Activated naive CD8-positive, alpha-beta T cell (primary cell): ENCODE data around the gene EXO5.
A peak's percentile ranks its signal among the peaks of the same experiment; 100 is the strongest.
"Not testable (repeated sequence)": the region's sequence is repeated elsewhere in the genome, so short reads cannot be mapped to it uniquely, and the experiment has no call there.

ENCODE experiments used
- H3K27ac Mint-ChIP-seq: one replicate; pipeline ENCODE4 v1.8.0; 2021; ENCODE audit warnings: mixed read lengths
- H3K27me3 Mint-ChIP-seq: one replicate; pipeline ENCODE4 v1.8.0; 2021; ENCODE audit warnings: mixed read lengths
- H3K36me3 Mint-ChIP-seq: one replicate; pipeline ENCODE4 v1.8.0; 2021; ENCODE audit warnings: mixed read lengths
- H3K4me1 Mint-ChIP-seq: one replicate; pipeline ENCODE4 v1.8.0; 2021; ENCODE audit warnings: low read depth, mixed read lengths
- H3K4me3 Mint-ChIP-seq: one replicate; pipeline ENCODE4 v1.8.0; 2021; ENCODE audit warnings: mild to moderate bottlenecking, mixed read lengths
- H3K9me3 Mint-ChIP-seq: one replicate; pipeline ENCODE4 v1.8.0; 2021; ENCODE audit warnings: low read depth, mixed read lengths

Gene EXO5

GRCh38 chr1:40508375-40509341 lies at the start of gene EXO5:
TSS of gene EXO5 (plus strand) at chr1:40508767. CDS start at chr1:40514545, 5,778 bp downstream.
- peaks cover 14% of the 10 kb centered on the region for H3K4me1 Mint-ChIP-seq
- H3K9me3 Mint-ChIP-seq = peaks cover 24% of the 10 kb centered on the region
- H3K4me3 Mint-ChIP-seq = peak within 1 kb of the TSS; percentile 85
- peak within 1 kb of the TSS; percentile 83 for H3K27ac Mint-ChIP-seq
- H3K36me3 Mint-ChIP-seq = peaks cover 37% of the 10 kb centered on the region
- H3K27me3 Mint-ChIP-seq = no peaks in the 10 kb centered on the region

GRCh38 chr1:40462956-40463590 lies 45.5 kb upstream of the EXO5 start:
- H3K27ac Mint-ChIP-seq = no peak overlapping the region
- H3K4me3 Mint-ChIP-seq = no peak overlapping the region
- no peaks in the 10 kb centered on the region for H3K4me1 Mint-ChIP-seq
- H3K27me3 Mint-ChIP-seq = no peaks in the 10 kb centered on the region
- peaks cover 48% of the 10 kb centered on the region for H3K9me3 Mint-ChIP-seq
- H3K36me3 Mint-ChIP-seq = peaks cover 64% of the 10 kb centered on the region

- H3K4me3 Mint-ChIP-seq = no peak overlapping the region
- peaks cover 41% of the 10 kb centered on the region for H3K36me3 Mint-ChIP-seq
- H3K27ac Mint-ChIP-seq = no peak overlapping the region
- no peaks in the 10 kb centered on the region for H3K4me1 Mint-ChIP-seq
- no peaks in the 10 kb centered on the region for H3K27me3 Mint-ChIP-seq
- H3K9me3 Mint-ChIP-seq = peaks cover 43% of the 10 kb centered on the region
These were observed 39.2 kb upstream of the EXO5 start for GRCh38 chr1:40469327-40469726.

GRCh38 chr1:40475268-40475667 lies 33.3 kb upstream of the EXO5 start:
- H3K27me3 Mint-ChIP-seq = no peaks in the 10 kb centered on the region
- peaks cover 31% of the 10 kb centered on the region for H3K9me3 Mint-ChIP-seq
- H3K27ac Mint-ChIP-seq = no peak overlapping the region
- H3K36me3 Mint-ChIP-seq = peaks cover 18% of the 10 kb centered on the region
- no peak overlapping the region for H3K4me3 Mint-ChIP-seq
- H3K4me1 Mint-ChIP-seq = peaks cover 27% of the 10 kb centered on the region

- H3K4me3 Mint-ChIP-seq = peak within 1 kb of the TSS; percentile 91
- peaks cover 25% of the 10 kb centered on the region for H3K9me3 Mint-ChIP-seq
- peaks cover 23% of the 10 kb centered on the region for H3K36me3 Mint-ChIP-seq
- peaks cover 27% of the 10 kb centered on the region for H3K4me1 Mint-ChIP-seq
- no peaks in the 10 kb centered on the region for H3K27me3 Mint-ChIP-seq
- H3K27ac Mint-ChIP-seq = peak within 1 kb of the TSS; percentile 83
These were observed 31.5 kb upstream of the EXO5 start, which contains the start of gene ZFP69 for GRCh38 chr1:40476924-40477677. TSS of gene ZFP69 (plus strand) at chr1:40477290. CDS start at chr1:40479362, 2,072 bp downstream.

- Mint-ChIP-seq H3K27ac (peak overlapping the region; percentile 69), H3K36me3 (peaks cover 26% of the 10 kb centered on the region), H3K27me3 (no peaks in the 10 kb centered on the region), H3K4me1 (peaks cover 27% of the 10 kb centered on the region), H3K4me3 (peak overlapping the region; percentile 88), H3K9me3 (peaks cover 28% of the 10 kb centered on the region)
These were observed 30.9 kb upstream of the EXO5 start for GRCh38 chr1:40477678-40478053.

- Mint-ChIP-seq H3K9me3 (peaks cover 25% of the 10 kb centered on the region), H3K36me3 (peaks cover 29% of the 10 kb centered on the region), H3K27me3 (no peaks in the 10 kb centered on the region), H3K4me3 (peak overlapping the region; percentile 88), H3K4me1 (peaks cover 27% of the 10 kb centered on the region), H3K27ac (no peak overlapping the region)
These were observed 30.3 kb upstream of the EXO5 start for GRCh38 chr1:40478276-40478675.

GRCh38 chr1:40479156-40479555 lies 29.4 kb upstream of the EXO5 start:
- H3K36me3 Mint-ChIP-seq = peaks cover 33% of the 10 kb centered on the region
- H3K9me3 Mint-ChIP-seq = peaks cover 21% of the 10 kb centered on the region
- H3K27me3 Mint-ChIP-seq = no peaks in the 10 kb centered on the region
- peaks cover 27% of the 10 kb centered on the region for H3K4me1 Mint-ChIP-seq
- no peak overlapping the region for H3K27ac Mint-ChIP-seq
- H3K4me3 Mint-ChIP-seq = peak overlapping the region; percentile 55

GRCh38 chr1:40495315-40495903 lies 13.2 kb upstream of the EXO5 start:
- H3K4me3 Mint-ChIP-seq = no peak overlapping the region
- no peak overlapping the region for H3K27ac Mint-ChIP-seq
- H3K9me3 Mint-ChIP-seq = peaks cover 43% of the 10 kb centered on the region
- H3K36me3 Mint-ChIP-seq = peaks cover 62% of the 10 kb centered on the region
- H3K4me1 Mint-ChIP-seq = no peaks in the 10 kb centered on the region
- H3K27me3 Mint-ChIP-seq = no peaks in the 10 kb centered on the region

GRCh38 chr1:40502651-40503050 lies 5.9 kb upstream of the EXO5 start:
- not testable (repeated sequence) for H3K4me3 Mint-ChIP-seq

GRCh38 chr1:40507973-40508372 lies 594 bp upstream of the EXO5 start:
- H3K27me3 Mint-ChIP-seq = no peaks in the 10 kb centered on the region
- H3K36me3 Mint-ChIP-seq = peaks cover 40% of the 10 kb centered on the region
- H3K4me1 Mint-ChIP-seq = peaks cover 14% of the 10 kb centered on the region
- peak overlapping the region; percentile 83 for H3K27ac Mint-ChIP-seq
- H3K9me3 Mint-ChIP-seq = peaks cover 26% of the 10 kb centered on the region
- peak overlapping the region; percentile 85 for H3K4me3 Mint-ChIP-seq

More at GRCh38 chr1:40502651-40503050, 5.9 kb upstream of the EXO5 start:
- H3K4me1 Mint-ChIP-seq, H3K27ac Mint-ChIP-seq, H3K27me3 Mint-ChIP-seq: not testable (repeated sequence)
- Mint-ChIP-seq H3K9me3 (peaks cover 20% of the 10 kb centered on the region), H3K36me3 (peaks cover 50% of the 10 kb centered on the region)

GRCh38 chr1:40519517-40519916 lies 10.9 kb downstream of the EXO5 start:
- peaks cover 27% of the 10 kb centered on the region for H3K36me3 Mint-ChIP-seq
- peaks cover 16% of the 10 kb centered on the region for H3K9me3 Mint-ChIP-seq
- H3K27ac Mint-ChIP-seq = no peak overlapping the region
- H3K4me1 Mint-ChIP-seq = no peaks in the 10 kb centered on the region
- H3K4me3 Mint-ChIP-seq = no peak overlapping the region
- H3K27me3 Mint-ChIP-seq = peaks cover 2% of the 10 kb centered on the region

GRCh38 chr1:40530735-40531380 lies 22.3 kb downstream of the EXO5 start:
- Mint-ChIP-seq H3K27me3 (peaks cover 4% of the 10 kb centered on the region), H3K4me3 (peak overlapping the region; percentile 99), H3K9me3 (peaks cover 17% of the 10 kb centered on the region), H3K4me1 (peaks cover 29% of the 10 kb centered on the region), H3K27ac (peak overlapping the region; percentile 95), H3K36me3 (peaks cover 8% of the 10 kb centered on the region)
